ENCODE measurements around the gene SERPINE3.

GRCh38 chr13:51370116-51370515, 30.6 kb downstream of the SERPINE3 start:
- no peak for TF ChIP-seq SNAI2 (CRISPR knock-in tag; IDR thresholded peaks at IDR 0.05)
- TF ChIP-seq TCF4 (CRISPR knock-in tag; IDR thresholded peaks at IDR 0.05; ENCODE audit: borderline replicate concordance), result no peak
- TF ChIP-seq ZFP3 (CRISPR knock-in tag; IDR thresholded peaks at IDR 0.05), result no peak
- TF ChIP-seq, protein P1, sequence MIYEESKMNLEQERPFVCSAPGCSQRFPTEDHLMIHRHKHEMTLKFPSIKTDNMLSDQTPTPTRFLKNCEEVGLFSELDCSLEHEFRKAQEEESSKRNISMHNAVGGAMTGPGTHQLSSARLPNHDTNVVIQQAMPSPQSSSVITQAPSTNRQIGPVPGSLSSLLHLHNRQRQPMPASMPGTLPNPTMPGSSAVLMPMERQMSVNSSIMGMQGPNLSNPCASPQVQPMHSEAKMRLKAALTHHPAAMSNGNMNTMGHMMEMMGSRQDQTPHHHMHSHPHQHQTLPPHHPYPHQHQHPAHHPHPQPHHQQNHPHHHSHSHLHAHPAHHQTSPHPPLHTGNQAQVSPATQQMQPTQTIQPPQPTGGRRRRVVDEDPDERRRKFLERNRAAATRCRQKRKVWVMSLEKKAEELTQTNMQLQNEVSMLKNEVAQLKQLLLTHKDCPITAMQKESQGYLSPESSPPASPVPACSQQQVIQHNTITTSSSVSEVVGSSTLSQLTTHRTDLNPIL (CRISPR knock-in tag; IDR thresholded peaks at IDR 0.05; ENCODE audit: low read depth), result no peak
- TF ChIP-seq BACH2 (CRISPR knock-in tag; IDR thresholded peaks at IDR 0.05; ENCODE audit: borderline replicate concordance), result no peak
- TF ChIP-seq TOX (CRISPR knock-in tag; IDR thresholded peaks at IDR 0.05; ENCODE audit: borderline replicate concordance), result no peak
- no peak for TF ChIP-seq ARNTL (CRISPR knock-in tag; IDR thresholded peaks at IDR 0.05; ENCODE audit: borderline replicate concordance, low read depth)
- TF ChIP-seq, protein P2, sequence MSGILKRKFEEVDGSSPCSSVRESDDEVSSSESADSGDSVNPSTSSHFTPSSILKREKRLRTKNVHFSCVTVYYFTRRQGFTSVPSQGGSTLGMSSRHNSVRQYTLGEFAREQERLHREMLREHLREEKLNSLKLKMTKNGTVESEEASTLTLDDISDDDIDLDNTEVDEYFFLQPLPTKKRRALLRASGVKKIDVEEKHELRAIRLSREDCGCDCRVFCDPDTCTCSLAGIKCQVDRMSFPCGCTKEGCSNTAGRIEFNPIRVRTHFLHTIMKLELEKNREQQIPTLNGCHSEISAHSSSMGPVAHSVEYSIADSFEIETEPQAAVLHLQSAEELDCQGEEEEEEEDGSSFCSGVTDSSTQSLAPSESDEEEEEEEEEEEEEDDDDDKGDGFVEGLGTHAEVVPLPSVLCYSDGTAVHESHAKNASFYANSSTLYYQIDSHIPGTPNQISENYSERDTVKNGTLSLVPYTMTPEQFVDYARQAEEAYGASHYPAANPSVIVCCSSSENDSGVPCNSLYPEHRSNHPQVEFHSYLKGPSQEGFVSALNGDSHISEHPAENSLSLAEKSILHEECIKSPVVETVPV (CRISPR knock-in tag; IDR thresholded peaks at IDR 0.05), result no peak

Data from SK-N-SH treated with all-trans-retinoic acid at 6 μM for 48 hours (cell line).